Omental fat pad (tissue), 4 donors: Measurements from ENCODE around the gene ANKRD44. TPM values are rescaled to one million over a fixed set of nuclear protein-coding genes. Genes with fewer than 3 reads are reported as not detected.

ENCODE experiments used
- ATAC-seq: fragments of 150-250 bp; one replicate; pipeline ENCODE4 v1.9.1; 2016; ENCODE audit warnings: mild to moderate bottlenecking, moderate library complexity; ENCODE audit not compliant: low FRiP score
- DNase-seq: peaks from one replicate; pipeline ENCODE4 v3.0.0-alpha.2; 2019; ENCODE audit warnings: low spot score
- CTCF ChIP-seq, 3 donors: fragments of 450-650 bp; IDR thresholded peaks; one replicate each; pipeline ENCODE4 v1.5.1; 2016 to 2017; ENCODE audit warnings: antibody characterized with exemption in 3 of 3, mild to moderate bottlenecking in 3 of 3, moderate library complexity in 2 of 3
- total RNA-seq, 4 donors: library from RNA; depleted of rRNA; stranded (reverse); fragments of >200 nt; gene quantifications; one replicate each; pipeline ENCODE4 v1.1.0, GENCODE V29; 2016

Gene ANKRD44
- total RNA-seq, 4 donors from 2014 or later, result 18.4 to 56.3 (median 30.1) TPM

GRCh38 chr2:197075754-197076337, 234.7 kb downstream of the ANKRD44 start:
- ATAC-seq, result no peak
- no peak for DNase-seq
- no peak for TF ChIP-seq CTCF (IDR thresholded peaks at IDR 0.05)

- TF ChIP-seq CTCF (IDR thresholded peaks at IDR 0.05), result no peak
- ATAC-seq (no peak), DNase-seq (no peak)
Observed at GRCh38 chr2:197075281-197075680, 235.3 kb downstream of the ANKRD44 start.

- no peak for DNase-seq
- TF ChIP-seq CTCF (IDR thresholded peaks at IDR 0.05), result no peak
- ATAC-seq, result no peak
Observed at GRCh38 chr2:197073701-197074433, 236.7 kb downstream of the ANKRD44 start.

DNA sequence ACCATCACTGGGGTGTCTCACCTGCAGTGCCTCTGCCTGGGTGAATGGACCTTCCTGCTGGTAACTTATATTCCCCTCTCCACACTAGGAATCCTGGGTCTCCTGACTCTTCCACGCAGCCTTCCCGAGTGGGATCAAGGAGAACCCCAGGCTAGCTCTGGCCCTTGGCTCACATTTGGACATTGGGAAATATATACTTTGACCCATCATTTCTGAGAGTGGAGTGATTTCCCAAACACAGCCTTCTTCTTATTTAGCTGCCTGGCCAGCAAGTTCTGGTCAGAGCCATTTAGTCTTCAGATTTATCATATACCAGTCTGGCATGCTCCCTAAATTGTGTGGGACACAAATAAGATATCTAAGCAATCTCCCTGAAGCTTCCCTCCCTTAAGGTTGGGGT, 237.3 kb downstream of the ANKRD44 start:
- DNase-seq (no peak), ATAC-seq (no peak)
- no peak for TF ChIP-seq CTCF (IDR thresholded peaks at IDR 0.05)

GRCh38 chr2:197072533-197072932, 238.0 kb downstream of the ANKRD44 start:
- no peak for TF ChIP-seq CTCF (IDR thresholded peaks at IDR 0.05)
- DNase-seq (no peak), ATAC-seq (no peak)

DNA sequence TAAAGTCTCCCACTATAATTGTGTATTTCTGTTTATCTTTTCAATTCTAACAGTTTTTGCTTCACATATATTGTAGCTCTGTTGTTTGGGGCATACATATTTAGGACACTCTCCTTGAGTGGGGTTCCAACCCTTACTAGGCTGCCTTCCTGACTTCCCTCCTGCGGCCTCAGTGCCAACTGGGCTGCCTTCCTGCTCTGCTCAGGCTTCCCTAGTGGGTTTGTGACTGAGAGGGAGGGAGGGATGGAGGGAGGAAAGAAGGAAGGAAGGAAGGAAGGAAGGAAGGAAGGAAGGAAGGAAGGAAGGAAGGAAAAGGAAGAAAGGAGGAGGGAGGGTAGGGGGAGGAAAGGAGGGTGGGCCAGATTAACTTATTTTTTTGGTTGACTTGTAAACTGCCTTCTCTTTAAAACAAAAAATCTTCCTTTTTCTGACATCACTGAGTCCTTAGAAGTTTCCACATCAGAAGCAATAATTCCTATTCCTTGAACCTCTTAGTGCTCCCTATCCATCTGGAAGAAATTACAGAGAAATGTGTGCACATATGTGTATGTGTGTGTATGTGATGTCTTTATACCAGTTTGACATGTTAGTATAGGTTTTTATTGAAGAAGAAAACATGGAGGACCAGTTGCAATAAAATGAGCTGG, 238.7 kb downstream of the ANKRD44 start:
- TF ChIP-seq CTCF (IDR thresholded peaks at IDR 0.05), result no peak
- DNase-seq, result no peak
- ATAC-seq, result no peak
